ENCODE results near the gene SMURF1.

Gene SMURF1

GRCh38 chr7:99036546-99037111, 107.3 kb downstream of the SMURF1 start:
- Mint-ChIP-seq H3K4me3 (no peak overlapping the region), H3K27me3 (no peaks in the 10 kb centered on the region), H3K27ac (no peak overlapping the region), H3K9me3 (no peaks in the 10 kb centered on the region), H3K36me3 (ENCODE audit: low read depth) (peaks cover 100% of the 10 kb centered on the region), H3K4me1 (ENCODE audit: low read depth) (peaks cover 8% of the 10 kb centered on the region)
- intact Hi-C loops (cut with micrococcal nuclease) = no loop called here

GRCh38 chr7:99035723-99036545, 108.0 kb downstream of the SMURF1 start:
- H3K4me3 Mint-ChIP-seq = no peak overlapping the region
- H3K9me3 Mint-ChIP-seq = no peaks in the 10 kb centered on the region
- no peak overlapping the region for H3K27ac Mint-ChIP-seq
- H3K4me1 Mint-ChIP-seq (ENCODE audit: low read depth) = peaks cover 15% of the 10 kb centered on the region
- H3K36me3 Mint-ChIP-seq (ENCODE audit: low read depth) = peaks cover 100% of the 10 kb centered on the region
- intact Hi-C loops (cut with micrococcal nuclease) = no loop called here
- H3K27me3 Mint-ChIP-seq = no peaks in the 10 kb centered on the region

GRCh38 chr7:99034932-99035722, 108.8 kb downstream of the SMURF1 start:
- intact Hi-C loops (cut with micrococcal nuclease) = no loop called here
- Mint-ChIP-seq H3K4me1 (ENCODE audit: low read depth) (peaks cover 16% of the 10 kb centered on the region), H3K4me3 (no peak overlapping the region), H3K9me3 (no peaks in the 10 kb centered on the region), H3K27me3 (no peaks in the 10 kb centered on the region), H3K36me3 (ENCODE audit: low read depth) (peaks cover 100% of the 10 kb centered on the region), H3K27ac (no peak overlapping the region)

GRCh38 chr7:99033765-99034164, 110.1 kb downstream of the SMURF1 start:
- Mint-ChIP-seq H3K27me3 (no peaks in the 10 kb centered on the region), H3K27ac (no peak overlapping the region), H3K4me3 (no peak overlapping the region), H3K36me3 (ENCODE audit: low read depth) (peaks cover 100% of the 10 kb centered on the region), H3K4me1 (ENCODE audit: low read depth) (peaks cover 29% of the 10 kb centered on the region), H3K9me3 (peaks cover 3% of the 10 kb centered on the region)
- intact Hi-C loops (cut with micrococcal nuclease) = no loop called here

GRCh38 chr7:99032928-99033327, 111.0 kb downstream of the SMURF1 start:
- peaks cover 38% of the 10 kb centered on the region for H3K4me1 Mint-ChIP-seq (ENCODE audit: low read depth)
- no peak overlapping the region for H3K4me3 Mint-ChIP-seq
- H3K36me3 Mint-ChIP-seq (ENCODE audit: low read depth) = peaks cover 100% of the 10 kb centered on the region
- H3K27me3 Mint-ChIP-seq = no peaks in the 10 kb centered on the region
- H3K27ac Mint-ChIP-seq = no peak overlapping the region
- intact Hi-C loops (cut with micrococcal nuclease) = no loop called here
- H3K9me3 Mint-ChIP-seq = peaks cover 10% of the 10 kb centered on the region

- no peak overlapping the region for H3K4me3 Mint-ChIP-seq
- no peaks in the 10 kb centered on the region for H3K27me3 Mint-ChIP-seq
- peaks cover 10% of the 10 kb centered on the region for H3K9me3 Mint-ChIP-seq
- intact Hi-C loops (cut with micrococcal nuclease) = no loop called here
- H3K27ac Mint-ChIP-seq = no peak overlapping the region
- H3K36me3 Mint-ChIP-seq (ENCODE audit: low read depth) = peaks cover 96% of the 10 kb centered on the region
- peaks cover 47% of the 10 kb centered on the region for H3K4me1 Mint-ChIP-seq (ENCODE audit: low read depth)
Measured at GRCh38 chr7:99031496-99031895, 112.4 kb downstream of the SMURF1 start.

- peaks cover 91% of the 10 kb centered on the region for H3K36me3 Mint-ChIP-seq (ENCODE audit: low read depth)
- H3K4me1 Mint-ChIP-seq (ENCODE audit: low read depth) = peaks cover 47% of the 10 kb centered on the region
- no peaks in the 10 kb centered on the region for H3K27me3 Mint-ChIP-seq
- H3K27ac Mint-ChIP-seq = peak overlapping the region; percentile 77
- no peak overlapping the region for H3K4me3 Mint-ChIP-seq
- intact Hi-C loops (cut with micrococcal nuclease) = no loop called here
- H3K9me3 Mint-ChIP-seq = peaks cover 10% of the 10 kb centered on the region
Measured at GRCh38 chr7:99030951-99031350, 113.0 kb downstream of the SMURF1 start.

- Mint-ChIP-seq H3K27ac (peak overlapping the region; percentile 77), H3K4me3 (no peak overlapping the region), H3K36me3 (ENCODE audit: low read depth) (peaks cover 86% of the 10 kb centered on the region), H3K4me1 (ENCODE audit: low read depth) (peaks cover 47% of the 10 kb centered on the region), H3K9me3 (peaks cover 10% of the 10 kb centered on the region), H3K27me3 (no peaks in the 10 kb centered on the region)
- intact Hi-C loops (cut with micrococcal nuclease) = no loop called here
Measured at GRCh38 chr7:99030457-99030856, 113.5 kb downstream of the SMURF1 start.

- peaks cover 10% of the 10 kb centered on the region for H3K9me3 Mint-ChIP-seq
- peaks cover 79% of the 10 kb centered on the region for H3K36me3 Mint-ChIP-seq (ENCODE audit: low read depth)
- no peaks in the 10 kb centered on the region for H3K27me3 Mint-ChIP-seq
- peaks cover 48% of the 10 kb centered on the region for H3K4me1 Mint-ChIP-seq (ENCODE audit: low read depth)
- H3K27ac Mint-ChIP-seq = peak overlapping the region; percentile 77
- no peak overlapping the region for H3K4me3 Mint-ChIP-seq
- intact Hi-C loops (cut with micrococcal nuclease) = no loop called here
Measured at GRCh38 chr7:99029466-99030435, 114.2 kb downstream of the SMURF1 start.

GRCh38 chr7:99028261-99028973, 115.5 kb downstream of the SMURF1 start:
- intact Hi-C loops (cut with micrococcal nuclease) = no loop called here
- H3K4me3 Mint-ChIP-seq = no peak overlapping the region
- H3K36me3 Mint-ChIP-seq (ENCODE audit: low read depth) = peaks cover 66% of the 10 kb centered on the region
- no peaks in the 10 kb centered on the region for H3K27me3 Mint-ChIP-seq
- H3K27ac Mint-ChIP-seq = peak overlapping the region; percentile 77
- H3K4me1 Mint-ChIP-seq (ENCODE audit: low read depth) = peaks cover 59% of the 10 kb centered on the region
- H3K9me3 Mint-ChIP-seq = peaks cover 10% of the 10 kb centered on the region

GRCh38 chr7:99027841-99028240, 116.1 kb downstream of the SMURF1 start:
- Mint-ChIP-seq H3K4me1 (ENCODE audit: low read depth) (peaks cover 65% of the 10 kb centered on the region), H3K27ac (peak overlapping the region; percentile 77), H3K36me3 (ENCODE audit: low read depth) (peaks cover 66% of the 10 kb centered on the region), H3K4me3 (no peak overlapping the region), H3K27me3 (no peaks in the 10 kb centered on the region), H3K9me3 (peaks cover 10% of the 10 kb centered on the region)
- intact Hi-C loops (cut with micrococcal nuclease) = no loop called here

GRCh38 chr7:99027241-99027640, 116.7 kb downstream of the SMURF1 start:
- Mint-ChIP-seq H3K4me3 (no peak overlapping the region), H3K9me3 (peaks cover 10% of the 10 kb centered on the region), H3K27ac (peak overlapping the region; percentile 77), H3K27me3 (no peaks in the 10 kb centered on the region), H3K4me1 (ENCODE audit: low read depth) (peaks cover 70% of the 10 kb centered on the region), H3K36me3 (ENCODE audit: low read depth) (peaks cover 62% of the 10 kb centered on the region)
- intact Hi-C loops (cut with micrococcal nuclease) = no loop called here

- intact Hi-C loops (cut with micrococcal nuclease) = no loop called here
- Mint-ChIP-seq H3K36me3 (ENCODE audit: low read depth) (peaks cover 53% of the 10 kb centered on the region), H3K4me3 (no peak overlapping the region), H3K9me3 (peaks cover 10% of the 10 kb centered on the region), H3K27me3 (no peaks in the 10 kb centered on the region), H3K27ac (peak overlapping the region; percentile 30), H3K4me1 (ENCODE audit: low read depth) (peaks cover 61% of the 10 kb centered on the region)
Measured at GRCh38 chr7:99024066-99024465, 119.8 kb downstream of the SMURF1 start.

Data from dendritic cell treated with granulocyte-macrophage colony-stimulating factor and Interleukin-4, amounts not matched to agents 40 ng/mL and 50 ng/mL, for 4 days (primary cell).